Heart left ventricle (tissue), 13 donors: ENCODE results near the gene BDKRB2.

ENCODE experiments used
- POLR2A ChIP-seq, 2 donors: fragments of 450-650 bp; IDR thresholded peaks; one replicate each; pipeline ENCODE4 v1.6.1; 2017; ENCODE audit warnings: antibody characterized with exemption in 2 of 2, mild to moderate bottlenecking in 2 of 2, moderate library complexity in 2 of 2
- TF ChIP-seq, protein P1 (sequence below), 12 donors: fragments of 200-600 bp; sonication (generic) in 4 of 12; IDR thresholded peaks; one replicate each; pipeline versions ENCODE4 v1.5.0 to v1.8.0; 2018 to 2022; ENCODE audit warnings: antibody characterized with exemption in 12 of 12, mild to moderate bottlenecking in 5 of 12
- donor health status: ischemic (EF 13 %, LVEDD 7.1; RV severe dilation, severe dysfunction).
- donor health status: DM: no; HTN: yes; CAD: no.
- donor health status: DM: no; HTN: no; CAD: no.
- donor health status: ischemic (EF 25% LVEDD 6.9; RV normal size, moderate dysfunction).
- donor health status: ischemic (EF 25% LVEDD 5.7; RV mildly dilated, moderate dysfunction).
- donor health status: ischemic (EF 35%, LVEDD 5.7; RV mildly dilated, moderate dysfunction).
- donor health status: nonischemic (EF 11% LVEDD 7.7; RV severe dilation, severe dysfunction).
- donor health status: DM: yes; HTN: yes; CAD: no.
- donor health status: PGD.
- donor health status: ischemic (EF 29% LVEDD 5.4; RV normal size, mild dysfunction).
- donor health status: nonischemic (EF 23%, LVEDD 6.1; RV moderate dilation, normal function).

DNA sequence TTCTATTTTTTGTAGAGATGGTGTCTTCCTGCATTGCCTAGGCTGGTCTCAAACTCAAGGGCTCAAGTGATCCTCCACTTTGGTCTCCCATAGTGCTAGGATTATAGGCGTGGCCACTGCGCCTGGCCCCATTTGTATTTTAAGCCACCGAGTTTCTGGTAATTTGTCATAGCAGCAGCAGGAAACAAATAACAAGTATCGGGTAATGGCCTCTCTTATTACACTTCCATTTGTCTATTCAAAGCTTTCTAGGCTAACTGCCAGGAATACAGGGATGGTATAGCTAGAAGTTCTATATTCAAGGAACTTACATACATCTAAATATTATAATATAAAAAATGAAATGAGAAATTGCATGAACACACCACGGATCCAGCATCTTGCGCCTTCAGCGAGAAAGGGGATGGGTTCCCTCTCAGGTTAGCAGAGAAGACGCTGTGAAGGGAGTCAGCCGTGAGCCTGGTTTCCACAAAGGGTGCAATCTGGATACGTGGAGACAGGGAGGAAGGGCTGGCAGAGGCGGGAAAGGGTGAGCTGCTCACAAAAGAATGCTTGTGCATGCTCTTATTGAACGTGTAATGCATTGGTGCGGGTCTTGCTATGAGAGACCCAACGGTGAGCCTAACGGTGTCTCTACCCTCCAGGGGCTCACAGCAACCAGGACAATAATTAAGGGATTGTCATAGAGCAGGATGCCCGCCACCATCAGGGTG, 60.9 kb downstream of the BDKRB2 start:
- TF ChIP-seq, protein P1, sequence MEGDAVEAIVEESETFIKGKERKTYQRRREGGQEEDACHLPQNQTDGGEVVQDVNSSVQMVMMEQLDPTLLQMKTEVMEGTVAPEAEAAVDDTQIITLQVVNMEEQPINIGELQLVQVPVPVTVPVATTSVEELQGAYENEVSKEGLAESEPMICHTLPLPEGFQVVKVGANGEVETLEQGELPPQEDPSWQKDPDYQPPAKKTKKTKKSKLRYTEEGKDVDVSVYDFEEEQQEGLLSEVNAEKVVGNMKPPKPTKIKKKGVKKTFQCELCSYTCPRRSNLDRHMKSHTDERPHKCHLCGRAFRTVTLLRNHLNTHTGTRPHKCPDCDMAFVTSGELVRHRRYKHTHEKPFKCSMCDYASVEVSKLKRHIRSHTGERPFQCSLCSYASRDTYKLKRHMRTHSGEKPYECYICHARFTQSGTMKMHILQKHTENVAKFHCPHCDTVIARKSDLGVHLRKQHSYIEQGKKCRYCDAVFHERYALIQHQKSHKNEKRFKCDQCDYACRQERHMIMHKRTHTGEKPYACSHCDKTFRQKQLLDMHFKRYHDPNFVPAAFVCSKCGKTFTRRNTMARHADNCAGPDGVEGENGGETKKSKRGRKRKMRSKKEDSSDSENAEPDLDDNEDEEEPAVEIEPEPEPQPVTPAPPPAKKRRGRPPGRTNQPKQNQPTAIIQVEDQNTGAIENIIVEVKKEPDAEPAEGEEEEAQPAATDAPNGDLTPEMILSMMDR (IDR thresholded peaks at IDR 0.05): no peak
- TF ChIP-seq POLR2A (IDR thresholded peaks at IDR 0.05): no peak
